Liver (tissue), 3 donors: ENCODE results near the gene BCR.

Source experiments
- EGR1 ChIP-seq, 2 donors: IDR thresholded peaks; 2 replicates each; pipeline ENCODE4 v1.6.1; 2016 to 2018; ENCODE audit warnings: antibody characterized with exemption in 2 of 2, low read depth in 2 of 2
- MAX ChIP-seq: IDR thresholded peaks from 2 replicates; pipeline ENCODE4 v1.6.1; 2016; ENCODE audit warnings: antibody characterized with exemption
- RAD21 ChIP-seq, 2 donors: IDR thresholded peaks; 2 replicates each; pipeline ENCODE4 v1.6.1; 2016; ENCODE audit warnings: antibody characterized with exemption in 2 of 2, mild to moderate bottlenecking in 2 of 2
- SP1 ChIP-seq: IDR thresholded peaks from 2 replicates; pipeline ENCODE4 v1.6.1; 2018; ENCODE audit warnings: antibody characterized with exemption, mild to moderate bottlenecking
- YY1 ChIP-seq: IDR thresholded peaks from 2 replicates; pipeline ENCODE4 v1.6.1; 2016; ENCODE audit warnings: antibody characterized with exemption, mild to moderate bottlenecking
- TF ChIP-seq, protein P1 (sequence below): fragments of 150-350 bp; IDR thresholded peaks from 2 replicates; pipeline ENCODE4 v1.5.1; 2017; ENCODE audit warnings: improper control_type of control experiment, low read depth, low read length; ENCODE audit not compliant: missing input control
- TF ChIP-seq, protein P2 (sequence below): IDR thresholded peaks from 2 replicates; pipeline ENCODE4 v1.6.1; 2016; ENCODE audit warnings: antibody characterized with exemption
- donor health status: healthy.
- donor health status: healthy.

GRCh38 chr22:23210428-23211170, 30.3 kb downstream of the BCR start:
- TF ChIP-seq RAD21 (IDR thresholded peaks at IDR 0.05), result no peak
- TF ChIP-seq, protein P1, sequence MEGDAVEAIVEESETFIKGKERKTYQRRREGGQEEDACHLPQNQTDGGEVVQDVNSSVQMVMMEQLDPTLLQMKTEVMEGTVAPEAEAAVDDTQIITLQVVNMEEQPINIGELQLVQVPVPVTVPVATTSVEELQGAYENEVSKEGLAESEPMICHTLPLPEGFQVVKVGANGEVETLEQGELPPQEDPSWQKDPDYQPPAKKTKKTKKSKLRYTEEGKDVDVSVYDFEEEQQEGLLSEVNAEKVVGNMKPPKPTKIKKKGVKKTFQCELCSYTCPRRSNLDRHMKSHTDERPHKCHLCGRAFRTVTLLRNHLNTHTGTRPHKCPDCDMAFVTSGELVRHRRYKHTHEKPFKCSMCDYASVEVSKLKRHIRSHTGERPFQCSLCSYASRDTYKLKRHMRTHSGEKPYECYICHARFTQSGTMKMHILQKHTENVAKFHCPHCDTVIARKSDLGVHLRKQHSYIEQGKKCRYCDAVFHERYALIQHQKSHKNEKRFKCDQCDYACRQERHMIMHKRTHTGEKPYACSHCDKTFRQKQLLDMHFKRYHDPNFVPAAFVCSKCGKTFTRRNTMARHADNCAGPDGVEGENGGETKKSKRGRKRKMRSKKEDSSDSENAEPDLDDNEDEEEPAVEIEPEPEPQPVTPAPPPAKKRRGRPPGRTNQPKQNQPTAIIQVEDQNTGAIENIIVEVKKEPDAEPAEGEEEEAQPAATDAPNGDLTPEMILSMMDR, result no peak
- TF ChIP-seq MAX, result no peak
- no peak for TF ChIP-seq YY1
- no peak for TF ChIP-seq EGR1 (IDR thresholded peaks at IDR 0.05; ENCODE audit: low read depth in 2 of 2)
- TF ChIP-seq, protein P2, sequence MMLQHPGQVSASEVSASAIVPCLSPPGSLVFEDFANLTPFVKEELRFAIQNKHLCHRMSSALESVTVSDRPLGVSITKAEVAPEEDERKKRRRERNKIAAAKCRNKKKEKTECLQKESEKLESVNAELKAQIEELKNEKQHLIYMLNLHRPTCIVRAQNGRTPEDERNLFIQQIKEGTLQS, result no peak
- no peak for TF ChIP-seq SP1
